CMK (cell line): ENCODE measurements around the gene GAS7.
"Not testable (repeated sequence)": the region's sequence is repeated elsewhere in the genome, so short reads cannot be mapped to it uniquely, and the experiment has no call there.

Experiments
- DNase-seq: peaks from one replicate; pipeline ENCODE4 v3.0.0-alpha.2; 2010; ENCODE audit warnings: low read depth

The GAS7 gene

GRCh38 chr17:10072556-10073425 lies 125.6 kb downstream of the GAS7 start:
- no peak for DNase-seq

DNA sequence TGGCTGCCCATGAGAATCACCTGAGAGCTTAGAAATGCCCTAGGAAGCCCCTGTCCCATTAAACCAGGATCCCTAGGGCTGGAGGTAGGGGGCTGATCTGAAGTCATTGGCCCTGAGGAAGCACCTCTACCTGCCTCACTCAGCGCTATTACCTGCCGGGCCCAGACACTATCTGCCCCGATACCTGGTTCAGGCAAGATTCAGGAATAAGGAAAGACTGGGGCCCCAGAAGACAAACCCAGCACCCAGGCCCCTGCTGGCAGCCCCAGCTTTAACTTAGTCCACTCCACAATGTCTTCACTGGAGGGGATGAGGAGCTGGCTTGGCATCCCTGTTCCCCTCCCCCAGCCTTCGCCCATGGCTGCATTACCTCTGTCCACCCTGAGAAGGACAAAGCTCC lies 126.3 kb downstream of the GAS7 start:
- no peak for DNase-seq

GRCh38 chr17:10071141-10071540 lies 127.3 kb downstream of the GAS7 start:
- DNase-seq, result no peak

- no peak for DNase-seq
Observed at GRCh38 chr17:10070690-10071089, 127.7 kb downstream of the GAS7 start.

- no peak for DNase-seq
Observed at GRCh38 chr17:10069301-10069700, 129.1 kb downstream of the GAS7 start.

DNA sequence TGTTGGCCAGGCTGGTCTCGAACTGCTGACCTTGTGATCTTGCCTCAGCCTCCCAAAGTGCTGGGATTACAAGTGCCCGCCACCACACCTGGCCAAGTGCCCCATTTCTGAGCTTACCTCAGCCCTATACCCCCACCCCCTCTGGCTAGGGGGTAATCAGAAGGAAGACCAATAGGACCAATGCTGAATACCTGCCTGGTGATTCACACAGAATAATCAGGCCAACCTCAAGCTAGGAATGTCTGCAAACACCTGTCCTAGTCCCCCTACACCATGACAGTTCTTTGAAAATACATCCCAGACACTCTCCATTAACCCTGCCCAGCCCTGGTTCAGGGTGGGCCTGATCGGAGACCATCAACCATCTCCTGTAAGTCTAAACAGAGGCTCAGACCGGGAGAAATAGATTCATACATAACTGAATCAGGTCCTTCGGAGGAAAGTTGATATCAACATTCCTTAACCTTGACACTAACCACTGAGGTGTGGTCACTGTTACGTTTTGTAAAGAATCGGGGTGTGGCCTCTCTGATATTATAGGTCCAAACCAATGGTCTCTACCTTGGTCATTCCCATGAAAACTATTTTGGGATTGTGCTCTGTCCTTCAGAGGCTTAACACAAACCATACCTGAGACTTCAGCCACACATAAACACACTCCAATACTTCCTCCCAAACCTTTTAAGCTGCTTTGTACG lies 130.8 kb downstream of the GAS7 start:
- DNase-seq, result no peak

GRCh38 chr17:10064536-10064935 lies 133.9 kb downstream of the GAS7 start:
- DNase-seq, result no peak

GRCh38 chr17:10063730-10064241 lies 134.6 kb downstream of the GAS7 start:
- DNase-seq, result no peak

DNA sequence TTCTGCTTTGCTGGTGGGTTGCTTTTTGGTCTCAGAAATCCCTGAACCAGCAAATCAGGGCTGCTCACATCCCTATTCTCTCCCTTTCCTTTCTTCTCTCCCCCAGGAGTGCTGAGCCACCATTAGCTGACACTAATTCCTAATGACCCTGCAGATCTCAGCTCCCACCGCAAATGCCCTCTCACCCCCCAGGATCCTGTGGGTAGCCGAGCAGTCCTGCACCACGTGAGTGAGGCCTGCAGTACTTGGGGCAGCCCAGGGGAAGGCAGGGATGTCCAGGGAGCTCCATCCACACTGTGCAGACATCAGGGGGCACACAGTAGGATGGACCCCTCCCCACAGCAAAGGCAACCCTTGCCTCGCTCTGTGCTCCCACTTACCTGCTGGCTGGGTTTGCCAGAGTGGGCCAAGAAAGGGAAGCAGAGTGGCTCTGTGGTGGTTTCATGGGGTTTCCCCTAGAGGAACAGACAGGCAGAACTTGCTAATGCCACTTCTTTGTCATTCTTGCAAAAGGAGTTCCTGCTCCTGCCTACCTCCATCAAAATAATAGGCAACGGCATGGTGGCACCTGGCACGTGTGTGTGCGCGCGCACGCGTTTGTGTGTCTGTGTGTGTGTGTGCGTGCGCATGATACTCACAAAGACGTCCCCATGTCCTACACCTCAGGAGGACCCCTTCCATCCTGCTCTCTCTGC lies 135.6 kb downstream of the GAS7 start:
- no peak for DNase-seq

DNA sequence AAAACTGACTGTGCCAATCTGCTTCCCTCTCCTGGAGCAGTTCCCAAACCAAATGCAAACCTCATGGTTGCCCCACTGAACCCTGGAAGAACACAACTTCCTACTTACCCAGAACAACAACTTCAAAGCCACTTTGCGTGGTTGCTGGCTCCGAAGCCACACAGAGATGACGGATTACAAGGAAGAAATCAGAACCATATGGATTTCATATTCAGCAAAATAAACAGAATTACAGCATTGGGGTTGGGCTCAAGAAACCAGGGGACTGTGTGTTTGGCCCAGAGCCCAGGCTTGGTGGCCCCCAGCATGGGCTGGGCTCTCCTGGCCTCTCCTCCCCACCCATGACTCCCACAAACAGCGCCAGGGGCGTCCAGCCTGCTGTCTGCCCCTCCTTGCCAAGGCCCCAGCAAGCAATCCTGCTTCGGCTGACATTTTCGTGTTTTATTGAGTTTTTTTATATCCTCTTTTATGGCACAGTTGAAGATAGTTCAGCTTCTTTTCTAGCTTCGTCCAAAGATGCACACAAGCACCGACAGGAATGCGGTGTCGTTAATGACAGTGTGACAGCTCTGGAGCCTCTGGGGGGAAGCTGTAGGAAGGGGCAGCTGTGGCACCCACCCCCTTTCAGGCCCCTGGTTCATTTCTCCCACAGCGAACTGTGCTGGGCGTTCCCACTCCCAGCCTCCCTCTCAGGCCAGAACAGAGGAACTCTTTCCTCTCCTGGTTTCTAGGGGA lies 137.1 kb downstream of the GAS7 start:
- no peak for DNase-seq

DNA sequence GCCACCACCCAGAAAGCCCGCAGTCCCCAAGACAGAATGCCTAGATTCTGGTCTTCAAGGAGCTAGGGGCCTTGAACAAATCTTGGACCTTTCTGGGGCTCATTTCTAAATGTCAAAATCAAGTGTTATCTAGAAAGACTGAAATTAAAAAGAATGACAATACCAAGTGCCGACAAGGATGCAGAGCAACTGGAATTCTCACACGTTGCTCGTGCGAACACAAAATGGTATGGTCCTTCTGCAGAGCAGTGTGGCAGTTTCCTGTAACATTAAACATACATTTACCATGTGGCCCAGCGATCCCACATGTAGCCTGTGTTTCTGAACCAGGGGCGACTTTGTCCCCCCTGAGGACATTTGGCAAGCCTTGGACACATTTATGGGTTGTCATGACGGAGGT lies 137.9 kb downstream of the GAS7 start:
- DNase-seq, result no peak

GRCh38 chr17:10059684-10060211 lies 138.7 kb downstream of the GAS7 start:
- DNase-seq, result no peak

GRCh38 chr17:10058921-10059683 lies 139.3 kb downstream of the GAS7 start:
- no peak for DNase-seq

DNA sequence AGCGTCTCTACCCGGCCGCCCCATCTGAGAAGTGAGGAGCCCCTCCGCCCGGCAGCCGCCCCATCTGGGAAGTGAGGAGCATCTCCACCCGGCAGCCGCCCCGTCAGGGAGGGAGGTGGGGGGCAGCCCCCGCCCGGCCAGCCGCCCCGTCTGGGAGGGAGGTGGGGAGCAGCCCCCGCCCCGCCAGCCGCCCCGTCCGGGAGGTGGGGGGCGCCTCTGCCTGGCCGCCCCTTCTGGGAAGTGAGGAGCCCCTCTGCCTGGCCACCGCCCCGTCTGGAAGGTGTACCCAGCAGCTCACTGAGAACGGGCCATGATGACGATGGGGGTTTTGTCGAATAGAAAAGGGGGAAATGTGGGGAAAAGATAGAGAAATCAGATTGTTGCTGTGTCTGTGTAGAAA lies 140.9 kb downstream of the GAS7 start:
- DNase-seq, result not testable (repeated sequence)

GRCh38 chr17:10055262-10055975 lies 143.0 kb downstream of the GAS7 start:
- no peak for DNase-seq

- DNase-seq, result no peak
Observed at GRCh38 chr17:10053782-10054540, 144.4 kb downstream of the GAS7 start.

DNA sequence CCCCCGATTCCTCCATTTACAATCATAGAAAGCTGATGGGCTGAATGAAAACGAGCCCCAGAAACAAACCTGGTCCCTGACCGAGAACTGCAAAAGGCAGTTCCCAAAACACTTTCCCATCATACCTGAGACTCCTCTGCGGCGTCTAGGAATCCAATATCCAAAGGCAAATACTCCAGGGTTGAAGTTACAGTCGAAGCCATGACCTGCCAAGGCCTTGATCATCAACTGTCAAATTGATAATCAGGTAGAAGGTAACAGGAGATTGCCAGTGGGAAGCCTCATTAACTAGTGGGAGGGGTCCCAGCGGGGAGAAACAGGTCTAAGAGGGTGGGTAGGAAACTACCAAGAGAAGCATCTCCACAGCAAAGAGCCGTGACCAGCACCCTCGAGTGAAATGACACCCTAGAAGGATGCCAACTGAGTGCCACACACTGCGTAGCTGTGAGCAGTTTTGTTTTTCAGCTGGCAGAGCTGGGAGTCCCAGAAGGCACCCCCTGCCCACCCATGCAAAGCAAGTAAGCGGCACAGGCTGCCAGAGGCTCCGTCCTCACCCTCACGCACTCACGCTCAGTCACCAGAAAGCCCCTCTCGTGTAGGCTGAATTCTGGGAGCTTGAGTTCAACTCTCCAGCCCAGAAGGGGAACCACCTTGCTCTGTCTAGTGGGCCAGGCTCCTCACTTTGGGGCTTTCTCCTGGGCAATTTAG lies 146.1 kb downstream of the GAS7 start:
- no peak for DNase-seq

GRCh38 chr17:10051112-10051511 lies 147.3 kb downstream of the GAS7 start:
- DNase-seq, result no peak

- DNase-seq, result no peak
Observed at GRCh38 chr17:10050597-10051101, 147.8 kb downstream of the GAS7 start.
